Measurements from ENCODE around the gene ST6GALNAC5. TPM values are rescaled to one million over a fixed set of nuclear protein-coding genes. Genes with fewer than 3 reads are reported as not detected.

Gene ST6GALNAC5
- total and polyA plus RNA-seq, 2 of the 13 experiments (the other 11 are each of a cell fraction or from before 2014, with no cell fraction given): not detected

- TF ChIP-seq ZNF30 (CRISPR knock-in tag; IDR thresholded peaks at IDR 0.05) (no peak), MAFF (IDR thresholded peaks at IDR 0.05; ENCODE audit: low read depth, low read length) (no peak), ETS1 (CRISPR knock-in tag; IDR thresholded peaks at IDR 0.05) (no peak), ZNF136 (CRISPR knock-in tag; IDR thresholded peaks at IDR 0.05; ENCODE audit: low read depth) (no peak), ZNF326 (CRISPR knock-in tag; IDR thresholded peaks at IDR 0.05; ENCODE audit: borderline replicate concordance) (no peak), CENPT (CRISPR knock-in tag; IDR thresholded peaks at IDR 0.05; ENCODE audit: low read depth) (no peak), SRF (IDR thresholded peaks at IDR 0.05; ENCODE audit: low read depth, low read length) (no peak)
- Histone ChIP-seq H3K27me3 (ENCODE audit: control insufficient read depth in 1 of 2, insufficient read depth in 2 of 2, low read length in 2 of 2) (no peaks in the 10 kb centered on the region; a peak in 1 of 5 replicates), H3K36me3 (replicated peaks in 1 of 2; ENCODE audit: control insufficient read depth in 1 of 2, insufficient read depth in 2 of 2, low read length in 2 of 2) (no peaks in the 10 kb centered on the region), H3K4me2 (ENCODE audit: low read depth, low read length) (no peak overlapping the region), H3K4me3 (replicated peaks in 1 of 3; ENCODE audit: insufficient read depth in 1 of 3, low read depth in 2 of 3, low read length in 3 of 3) (no peak overlapping the region), H3K4me1 (ENCODE audit: insufficient read depth, low read length) (no peaks in the 10 kb centered on the region), H2AFZ (ENCODE audit: low read length) (no peak overlapping the region), H3K9ac (ENCODE audit: insufficient read depth, low read depth, low read length) (no peak overlapping the region), H3K27ac (ENCODE audit: extremely low read length, insufficient read depth, low read length) (no peak overlapping the region), H3K9me3 (ENCODE audit: low read length) (no peaks in the 10 kb centered on the region), H3K79me2 (ENCODE audit: insufficient read depth, low read length) (no peaks in the 10 kb centered on the region), H4K20me1 (ENCODE audit: insufficient read depth, low read length) (no peaks in the 10 kb centered on the region)
- ChIA-PET POLR2A (no interaction called here), CTCF (ENCODE audit: low intra/inter-chr PET ratio, low total read pairs) (no interaction called here)
- in situ Hi-C loops (cut with HindIII; ENCODE audit: extremely low pct_ligation_motif_present, low pct_unique_long_range_greater_than_20kb): no loop called here
- FAIRE-seq: no peak
- BruUV-seq (replicated peaks): no TSS peak
- WGBS (ENCODE audit: low lambda C conversion rate): 0% methylated on average over 1 of the region's 1 CpG
- no peak for ATAC-seq
- intact Hi-C loops (cut with micrococcal nuclease; ENCODE audit: unreplicated experiment): no loop called here
- DNase-seq (ENCODE audit: low spot score): no peak
Observed at GRCh38 chr1:77048615-77049005, 181.3 kb downstream of the ST6GALNAC5 start.

- Histone ChIP-seq H3K9ac (ENCODE audit: insufficient read depth, low read depth, low read length) (no peak overlapping the region), H3K27ac (ENCODE audit: extremely low read length, insufficient read depth, low read length) (no peak overlapping the region), H4K20me1 (ENCODE audit: insufficient read depth, low read length) (no peaks in the 10 kb centered on the region), H3K4me2 (ENCODE audit: low read depth, low read length) (no peak overlapping the region), H3K9me3 (ENCODE audit: low read length) (no peaks in the 10 kb centered on the region), H2AFZ (ENCODE audit: low read length) (no peak overlapping the region), H3K4me1 (ENCODE audit: insufficient read depth, low read length) (no peaks in the 10 kb centered on the region), H3K4me3 (replicated peaks in 1 of 3; ENCODE audit: insufficient read depth in 1 of 3, low read depth in 2 of 3, low read length in 3 of 3) (no peak overlapping the region), H3K36me3 (replicated peaks in 1 of 2; ENCODE audit: control insufficient read depth in 1 of 2, insufficient read depth in 2 of 2, low read length in 2 of 2) (no peaks in the 10 kb centered on the region), H3K27me3 (ENCODE audit: control insufficient read depth in 1 of 2, insufficient read depth in 2 of 2, low read length in 2 of 2) (no peaks in the 10 kb centered on the region; a peak in 1 of 5 replicates), H3K79me2 (ENCODE audit: insufficient read depth, low read length) (no peaks in the 10 kb centered on the region)
- 0% methylated on average over 1 of the region's 1 CpG for WGBS (ENCODE audit: low lambda C conversion rate)
- BruUV-seq (replicated peaks): no TSS peak
- FAIRE-seq: no peak
- CTCF ChIA-PET (ENCODE audit: low intra/inter-chr PET ratio, low total read pairs): no interaction called here
- DNase-seq (ENCODE audit: low spot score): no peak
- POLR2A ChIA-PET: no interaction called here
- no peak for ATAC-seq
- TF ChIP-seq ZBTB3 (CRISPR knock-in tag; IDR thresholded peaks at IDR 0.05; ENCODE audit: borderline replicate concordance, low read depth): no peak
- TF ChIP-seq ZNF629 (CRISPR knock-in tag; conservative IDR thresholded peaks at IDR 0.05): no peak
- no peak for TF ChIP-seq POLR2A (IDR thresholded peaks at IDR 0.05; ENCODE audit: insufficient read depth in 1 of 2, low read depth in 2 of 2, low read length in 2 of 2)
- TF ChIP-seq GRHL1 (CRISPR knock-in tag; conservative IDR thresholded peaks at IDR 0.05): no peak
- TF ChIP-seq CREBL2 (CRISPR knock-in tag; IDR thresholded peaks at IDR 0.05; ENCODE audit: borderline replicate concordance): no peak
- TF ChIP-seq ZNF776 (CRISPR knock-in tag; IDR thresholded peaks at IDR 0.05): no peak
- in situ Hi-C loops (cut with HindIII; ENCODE audit: extremely low pct_ligation_motif_present, low pct_unique_long_range_greater_than_20kb) (no loop called here), intact Hi-C loops (cut with micrococcal nuclease; ENCODE audit: unreplicated experiment) (no loop called here)
Observed at GRCh38 chr1:77051425-77051824, 184.1 kb downstream of the ST6GALNAC5 start.

Data from HepG2 (cell line).